A673 (cell line): ENCODE measurements around the gene SMIM36. TPM values are rescaled to one million over a fixed set of nuclear protein-coding genes. Genes with fewer than 3 reads are reported as not detected.
A peak's percentile ranks its signal among the peaks of the same experiment; 100 is the strongest.

Experiments
- BruUV-seq: library from RNA; stranded (reverse); fragments of 400-500 nt; replicated peaks from 2 replicates; lab custom pipeline; 2021; lab: Mats Ljungman, UMichigan
- CTCF ChIA-PET: fragments of 300-600 bp; sonication (Branson Sonifier 250); formaldehyde crosslinking; loops from one replicate; lab custom pipeline; 2022; ENCODE audit warnings: antibody characterized with exemption; lab: Charles Lee
- POLR2A ChIA-PET: fragments of 300-600 bp; sonication (Branson Sonifier 250); formaldehyde crosslinking; loops from one replicate; lab custom pipeline; 2022; ENCODE audit warnings: antibody characterized with exemption; ENCODE audit not compliant: low non-redundant PET; lab: Charles Lee
- DNase-seq: peaks from one replicate; pipeline ENCODE4 v3.0.0-alpha.2; 2015; ENCODE audit warnings: low spot score
- H3K27ac ChIP-seq: fragments of 200-600 bp; sonication (generic); 2 replicates; pipeline ENCODE4 v1.5.1; 2016; ENCODE audit warnings: mixed run types, low read depth, mild to moderate bottlenecking, mixed read lengths, antibody characterized with exemption, low read length; ENCODE audit not compliant: poor library complexity, severe bottlenecking
- H3K27me3 ChIP-seq: fragments of 200-600 bp; sonication (generic); replicated peaks from 2 replicates; pipeline ENCODE4 v1.6.1; 2017; ENCODE audit warnings: mixed run types, low read depth, mild to moderate bottlenecking, mixed read lengths, antibody characterized with exemption, low read length; ENCODE audit not compliant: insufficient read depth, poor library complexity
- H3K36me3 ChIP-seq: fragments of 200-600 bp; sonication (generic); 2 replicates; pipeline ENCODE4 v1.6.1; 2016; ENCODE audit warnings: mixed run types, mild to moderate bottlenecking, mixed read lengths, antibody characterized with exemption, low read length; ENCODE audit not compliant: insufficient read depth, poor library complexity, severe bottlenecking
- H3K4me1 ChIP-seq: fragments of 200-600 bp; sonication (generic); 2 replicates; pipeline ENCODE4 v1.6.1; 2017; ENCODE audit warnings: mixed run types, mild to moderate bottlenecking, mixed read lengths, antibody characterized with exemption, low read length; ENCODE audit not compliant: insufficient read depth, poor library complexity, severe bottlenecking
- H3K4me3 ChIP-seq: fragments of 200-600 bp; sonication (generic); 2 replicates; pipeline ENCODE4 v1.5.1; 2016; ENCODE audit warnings: low read depth, mixed run types, mild to moderate bottlenecking, mixed read lengths, low read length; ENCODE audit not compliant: poor library complexity, severe bottlenecking
- H3K9me3 ChIP-seq: fragments of 200-600 bp; sonication (generic); 2 replicates; pipeline ENCODE4 v1.6.1; 2016; ENCODE audit warnings: mixed run types, low read depth, mild to moderate bottlenecking, mixed read lengths, antibody characterized with exemption, low read length; ENCODE audit not compliant: poor library complexity, severe bottlenecking
- CTCF ChIP-seq: fragments of 300-800, 200-600 bp; sonication (generic); conservative IDR thresholded peaks from 2 replicates; pipeline ENCODE4 v1.5.1; 2017; ENCODE audit warnings: low read depth, mild to moderate bottlenecking, antibody characterized with exemption, low read length, moderate library complexity, mixed read lengths
- EZH2 ChIP-seq: fragments of 200-600 bp; sonication (generic); IDR thresholded peaks from 2 replicates; pipeline ENCODE4 v1.6.1; 2017; ENCODE audit warnings: borderline replicate concordance, low read depth, mild to moderate bottlenecking, mixed read lengths, antibody characterized with exemption, low read length; ENCODE audit not compliant: poor library complexity, severe bottlenecking
- intact Hi-C: fragments of 100-400 bp; cut with micrococcal nuclease; formaldehyde crosslinking; loops from one replicate; pipeline ENCODE4 v1.10.0; 2022; ENCODE audit not compliant: unreplicated experiment
- total RNA-seq: library from RNA; stranded (reverse); gene quantifications from 2 replicates; pipeline ENCODE4 v1.2.3, GENCODE V29; 2021

SMIM36 gene
- total RNA-seq, 1 experiment from 2014 or later = not detected

DNA sequence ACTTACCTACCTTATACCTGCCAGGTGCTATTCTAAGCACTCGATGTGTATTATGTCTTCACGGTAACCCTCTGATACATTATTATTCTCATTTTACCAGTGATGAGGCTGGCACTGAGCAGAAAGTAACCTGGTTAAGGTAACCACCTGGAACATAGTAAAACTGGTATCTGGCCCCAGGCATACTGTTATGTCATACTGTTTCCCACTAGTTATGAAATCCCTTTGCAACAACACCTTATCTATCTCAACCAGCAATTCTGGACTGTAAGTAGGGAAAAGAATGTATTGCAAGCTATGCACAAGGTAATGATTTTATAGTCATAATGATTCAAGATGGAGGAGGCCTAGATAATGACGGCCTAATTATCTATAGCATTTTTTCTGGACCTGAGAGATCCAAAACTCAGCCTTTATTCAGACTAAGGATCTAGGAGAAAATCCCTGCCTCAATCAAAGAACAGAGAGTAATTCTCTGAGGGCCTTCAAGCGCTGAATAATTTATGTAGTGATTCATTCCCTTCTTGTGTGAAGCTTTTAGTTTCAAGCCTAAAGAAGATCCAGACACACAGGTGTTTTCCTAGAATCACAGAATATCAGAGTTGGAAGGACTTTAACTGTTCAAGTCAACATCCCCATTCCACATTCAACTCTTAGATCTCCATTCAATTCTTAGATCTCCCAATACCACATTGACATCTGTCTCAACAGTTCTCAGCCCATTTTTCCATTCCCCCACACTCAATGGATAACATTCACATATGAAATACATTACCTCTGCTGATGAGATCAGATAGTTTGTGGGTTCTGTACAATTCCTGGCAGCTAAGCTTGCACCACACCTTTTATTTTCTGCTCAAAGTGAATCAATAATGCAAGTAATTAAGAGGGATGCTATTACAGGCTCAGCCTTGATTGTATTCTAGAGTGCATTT is 74.8 kb downstream of the SMIM36 start:
- Histone ChIP-seq H3K36me3 (no peaks in the 10 kb centered on the region), H3K27ac (peak overlapping the region; percentile 47), H3K4me1 (peaks cover 30% of the 10 kb centered on the region), H3K27me3 (no peaks in the 10 kb centered on the region), H3K9me3 (no peaks in the 10 kb centered on the region), H3K4me3 (peak overlapping the region; percentile 6)
- DNase-seq = peak; percentile 44
- CTCF ChIA-PET = no interaction called here
- POLR2A ChIA-PET = interaction anchor here (0.6 kb wide), 1 partner anchor 84 kb away, joined by 3 read pairs; no protein-coding TSS in a partner anchor
- no TSS peak for BruUV-seq
- intact Hi-C loops = loop anchor here (5.0 kb wide), 1 partner anchor 369 kb away; no protein-coding TSS in a partner anchor
- TF ChIP-seq CTCF (no peak), EZH2 (no peak)

GRCh38 chr17:55435408-55435807 is 75.8 kb downstream of the SMIM36 start:
- TF ChIP-seq EZH2 (no peak), CTCF (no peak)
- no peaks in the 10 kb centered on the region for H3K9me3 ChIP-seq
- H3K36me3 ChIP-seq = no peaks in the 10 kb centered on the region
- no peak overlapping the region for H3K27ac ChIP-seq
- H3K27me3 ChIP-seq = no peaks in the 10 kb centered on the region
- H3K4me3 ChIP-seq = no peak overlapping the region
- ChIA-PET CTCF (interaction anchor here (0.7 kb wide), 1 partner anchor 82 kb away, joined by 7 read pairs; no protein-coding TSS in a partner anchor), POLR2A (no interaction called here)
- H3K4me1 ChIP-seq = peaks cover 29% of the 10 kb centered on the region
- intact Hi-C loops = loop anchor here (5.0 kb wide), 1 partner anchor 368 kb away; no protein-coding TSS in a partner anchor
- DNase-seq = no peak
- no TSS peak for BruUV-seq

DNA sequence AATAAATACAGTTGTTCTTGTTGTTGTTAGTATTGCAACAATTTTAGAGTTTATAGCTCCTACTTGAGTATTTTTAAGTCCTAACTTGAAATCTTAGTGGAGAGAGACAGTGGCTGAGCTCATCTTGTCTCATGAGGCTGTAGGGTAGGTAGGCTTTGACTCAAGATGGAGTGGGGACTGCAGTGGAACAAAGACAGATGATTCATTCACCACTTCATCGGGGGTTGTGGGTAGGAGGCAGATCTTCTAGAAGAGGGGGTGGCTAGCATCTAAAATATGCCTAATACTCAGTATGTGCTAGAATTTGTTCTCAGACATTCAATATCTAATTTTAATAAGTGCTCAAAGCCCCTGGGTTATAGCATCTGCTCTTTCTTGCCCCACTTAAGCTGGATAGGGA is 76.5 kb downstream of the SMIM36 start:
- Histone ChIP-seq H3K27me3 (no peaks in the 10 kb centered on the region), H3K36me3 (no peaks in the 10 kb centered on the region), H3K9me3 (no peaks in the 10 kb centered on the region), H3K4me1 (peaks cover 26% of the 10 kb centered on the region), H3K4me3 (no peak overlapping the region), H3K27ac (no peak overlapping the region)
- ChIA-PET POLR2A (no interaction called here), CTCF (no interaction called here)
- TF ChIP-seq CTCF = no peak
- DNase-seq = no peak
- no TSS peak for BruUV-seq
- intact Hi-C loops = loop anchor here (5.0 kb wide), 1 partner anchor 367 kb away; no protein-coding TSS in a partner anchor
